Activated naive CD8-positive, alpha-beta T cell treated with anti-CD3 and anti-CD28 coated beads, Interleukin-2, amount 50 U/mL, for 16 hours (primary cell): ENCODE measurements around the gene CD14.
"Not testable (repeated sequence)": the region's sequence is repeated elsewhere in the genome, so short reads cannot be mapped to it uniquely, and the experiment has no call there.

Experiments used
- DNase-seq: peaks from one replicate; pipeline ENCODE4 v3.0.0-alpha.2; 2020; ENCODE audit warnings: low read depth, low spot score

Gene CD14

GRCh38 chr5:140633021-140633471, at the start of gene CD14:
Gene CD14 (minus strand): TSS chr5:140633175. CDS start chr5:140633071, 104 bp downstream.
- DNase-seq, result no peak

GRCh38 chr5:140678993-140679392, 46.0 kb upstream of the CD14 start:
- DNase-seq, result no peak

- no peak for DNase-seq
Measured at GRCh38 chr5:140677947-140678346, 45.0 kb upstream of the CD14 start.

DNA sequence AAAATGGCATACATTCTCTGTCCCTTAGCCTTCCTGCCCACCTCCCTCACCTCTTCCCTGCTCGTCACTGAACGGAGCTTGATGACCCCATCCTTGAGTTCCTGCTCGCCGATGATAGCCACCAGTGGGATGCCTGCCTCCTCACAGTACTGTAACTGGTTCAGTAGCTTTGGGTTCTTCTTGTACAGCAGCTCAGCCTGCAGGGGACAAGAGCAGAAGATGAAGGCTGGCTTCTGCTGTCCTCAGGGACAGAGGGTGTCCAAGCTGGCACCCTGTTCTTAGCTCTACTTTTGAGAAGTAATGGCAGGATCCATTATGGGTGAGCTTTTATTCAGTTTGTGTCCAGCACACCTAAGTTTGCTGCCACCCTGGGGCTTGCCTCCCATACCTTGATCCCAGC, 41.7 kb upstream of the CD14 start:
- DNase-seq, result no peak

GRCh38 chr5:140674211-140674610, 41.2 kb upstream of the CD14 start:
- DNase-seq, result no peak

GRCh38 chr5:140673187-140673976, 40.4 kb upstream of the CD14 start, which contains the start of gene DND1:
Gene DND1 (minus strand): TSS chr5:140673576. CDS start chr5:140673542, 34 bp downstream.
- DNase-seq, result no peak

- DNase-seq, result no peak
Measured at GRCh38 chr5:140672455-140673186, 39.6 kb upstream of the CD14 start.

GRCh38 chr5:140671472-140672125, 38.6 kb upstream of the CD14 start:
- no peak for DNase-seq

- not testable (repeated sequence) for DNase-seq
Measured at GRCh38 chr5:140671035-140671434, 38.1 kb upstream of the CD14 start.

- peak; percentile 93 for DNase-seq
Measured at GRCh38 chr5:140664359-140665119, 31.6 kb upstream of the CD14 start, which contains the start of gene WDR55. Gene WDR55 (plus strand): TSS chr5:140664904. CDS start chr5:140664913, 9 bp downstream.

GRCh38 chr5:140664030-140664358, 31.0 kb upstream of the CD14 start:
- no peak for DNase-seq

GRCh38 chr5:140660371-140660770, 27.4 kb upstream of the CD14 start:
- DNase-seq, result not testable (repeated sequence)

- DNase-seq, result no peak
Measured at GRCh38 chr5:140658870-140659269, 25.9 kb upstream of the CD14 start.

GRCh38 chr5:140647042-140647419, 14.1 kb upstream of the CD14 start:
- DNase-seq, result no peak

- DNase-seq, result no peak
Measured at GRCh38 chr5:140642718-140643117, 9.7 kb upstream of the CD14 start.

GRCh38 chr5:140641716-140642115, 8.7 kb upstream of the CD14 start:
- no peak for DNase-seq

- peak; percentile 95 for DNase-seq
Measured at GRCh38 chr5:140639148-140639981, 6.4 kb upstream of the CD14 start, which contains the start of gene TMCO6. Gene TMCO6 (plus strand): TSS chr5:140639451. CDS start chr5:140639528, 77 bp downstream.

DNA sequence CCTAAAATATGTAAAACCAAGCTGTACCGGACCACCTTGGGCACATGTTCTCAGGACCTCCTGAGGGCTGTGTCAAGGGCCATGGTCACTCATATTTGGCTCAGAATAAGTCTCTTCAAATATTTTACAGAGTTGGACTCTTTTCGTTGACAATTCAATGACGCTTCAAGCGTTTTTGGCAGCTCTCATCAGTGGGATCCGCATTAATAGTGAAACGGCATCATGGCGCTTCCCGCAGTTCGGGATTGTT, 5.8 kb upstream of the CD14 start:
- not testable (repeated sequence) for DNase-seq

DNA sequence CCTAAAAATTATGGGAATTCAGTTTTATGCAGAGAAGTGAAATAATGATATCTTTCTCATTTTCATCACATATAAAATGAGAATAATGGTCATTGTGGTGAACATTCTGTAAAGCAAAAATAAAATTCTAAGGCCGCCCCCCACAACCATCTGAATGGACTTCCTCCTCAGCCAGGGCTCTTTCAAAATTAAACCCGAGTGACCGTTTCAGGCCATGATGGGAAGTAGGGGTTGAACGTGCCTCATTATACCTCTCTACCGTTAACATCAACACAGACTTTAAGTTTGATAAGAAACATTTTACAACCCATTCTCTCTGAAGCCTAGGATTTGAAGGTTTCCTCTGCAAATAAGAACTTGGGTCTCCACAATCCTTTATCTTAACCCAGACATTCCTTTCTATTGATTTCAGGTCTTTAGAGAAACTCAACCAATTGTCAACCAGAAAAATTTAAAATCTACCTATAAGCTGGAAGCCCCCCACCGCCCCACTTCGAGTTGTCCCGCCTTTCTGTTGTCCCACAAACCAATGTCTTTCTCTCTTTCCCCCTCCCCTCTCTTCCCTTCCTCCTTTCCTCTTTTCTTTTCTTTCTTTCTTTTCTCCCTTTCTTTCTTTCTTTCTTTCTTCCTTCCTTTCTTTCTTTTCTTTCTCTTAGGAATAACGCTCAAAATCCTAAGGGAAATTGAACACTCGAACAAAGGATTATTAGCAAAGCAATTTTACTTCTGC, 4.6 kb upstream of the CD14 start:
- DNase-seq, result no peak
